Stimulated activated CD4-positive, alpha-beta T cell treated with anti-CD3 and anti-CD28 coated beads, TNF-alpha, amount 100 ng/mL, for 48 hours (primary cell): Measurements from ENCODE around the gene ALOXE3.
A peak's percentile ranks its signal among the peaks of the same experiment; 100 is the strongest.

Experiments used
- DNase-seq, 3 donors: peaks; one replicate each; pipeline ENCODE4 v3.0.0-alpha.2; 2020; ENCODE audit warnings: low read depth in 3 of 3

ALOXE3 gene

GRCh38 chr17:8153957-8154607 lies 35.8 kb upstream of the ALOXE3 start:
- peak; percentile 81 to 84 (median 82) for DNase-seq

- DNase-seq: no peak
Observed at GRCh38 chr17:8153525-8153956, 35.2 kb upstream of the ALOXE3 start.

GRCh38 chr17:8153031-8153451 lies 34.7 kb upstream of the ALOXE3 start:
- no peak for DNase-seq

GRCh38 chr17:8152112-8152775 lies 33.9 kb upstream of the ALOXE3 start, which contains the start of gene PER1:
Gene PER1 (minus strand): TSS chr17:8152404. CDS start chr17:8150706, 1,698 bp downstream.
- DNase-seq: peak; percentile 80 to 91 (median 87)

GRCh38 chr17:8151641-8152111 lies 33.4 kb upstream of the ALOXE3 start:
- no peak for DNase-seq

- peak; percentile 70 to 79 (median 72) for DNase-seq
Observed at GRCh38 chr17:8151120-8151640, 32.9 kb upstream of the ALOXE3 start.

- DNase-seq: no peak
Observed at GRCh38 chr17:8150194-8151119, 32.1 kb upstream of the ALOXE3 start.

- no peak for DNase-seq
Observed at GRCh38 chr17:8149419-8150193, 31.3 kb upstream of the ALOXE3 start.

GRCh38 chr17:8148560-8148959 lies 30.2 kb upstream of the ALOXE3 start:
- DNase-seq: no peak

- DNase-seq: no peak
Observed at GRCh38 chr17:8147805-8148404, 29.6 kb upstream of the ALOXE3 start.

GRCh38 chr17:8147141-8147804 lies 29.0 kb upstream of the ALOXE3 start:
- no peak for DNase-seq

GRCh38 chr17:8146381-8147140 lies 28.2 kb upstream of the ALOXE3 start:
- no peak for DNase-seq

GRCh38 chr17:8145811-8146210 lies 27.5 kb upstream of the ALOXE3 start:
- DNase-seq: no peak

- no peak for DNase-seq
Observed at GRCh38 chr17:8144401-8145231, 26.3 kb upstream of the ALOXE3 start.

- no peak for DNase-seq
Observed at GRCh38 chr17:8143581-8144400, 25.5 kb upstream of the ALOXE3 start.

GRCh38 chr17:8142887-8143580 lies 24.7 kb upstream of the ALOXE3 start:
- DNase-seq: no peak
